ENCODE results near the gene POLR3B.

POLR3B gene

DNA sequence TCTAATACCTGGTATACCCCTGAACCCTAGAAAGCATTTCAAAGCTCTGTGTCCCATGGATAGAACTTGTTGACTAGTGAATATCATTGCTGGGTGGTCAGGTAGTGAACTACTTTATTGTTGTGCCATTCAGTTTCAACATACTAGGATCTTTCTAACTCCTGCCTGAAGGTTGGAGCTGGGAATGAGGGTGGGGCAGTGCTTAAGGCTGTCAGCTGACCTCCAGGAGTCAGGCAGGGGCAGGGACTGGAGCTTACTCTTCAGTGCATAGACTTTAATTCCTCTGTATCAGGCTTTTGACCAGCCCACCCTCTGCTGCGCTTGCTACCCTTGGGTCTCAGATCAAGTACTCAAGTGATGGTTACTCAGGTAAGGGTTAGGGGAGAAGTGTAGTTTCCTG lies 122.7 kb downstream of the POLR3B start:
- no peak for DNase-seq (ENCODE audit: extremely low read depth, low read depth)
- TF ChIP-seq, protein P1, sequence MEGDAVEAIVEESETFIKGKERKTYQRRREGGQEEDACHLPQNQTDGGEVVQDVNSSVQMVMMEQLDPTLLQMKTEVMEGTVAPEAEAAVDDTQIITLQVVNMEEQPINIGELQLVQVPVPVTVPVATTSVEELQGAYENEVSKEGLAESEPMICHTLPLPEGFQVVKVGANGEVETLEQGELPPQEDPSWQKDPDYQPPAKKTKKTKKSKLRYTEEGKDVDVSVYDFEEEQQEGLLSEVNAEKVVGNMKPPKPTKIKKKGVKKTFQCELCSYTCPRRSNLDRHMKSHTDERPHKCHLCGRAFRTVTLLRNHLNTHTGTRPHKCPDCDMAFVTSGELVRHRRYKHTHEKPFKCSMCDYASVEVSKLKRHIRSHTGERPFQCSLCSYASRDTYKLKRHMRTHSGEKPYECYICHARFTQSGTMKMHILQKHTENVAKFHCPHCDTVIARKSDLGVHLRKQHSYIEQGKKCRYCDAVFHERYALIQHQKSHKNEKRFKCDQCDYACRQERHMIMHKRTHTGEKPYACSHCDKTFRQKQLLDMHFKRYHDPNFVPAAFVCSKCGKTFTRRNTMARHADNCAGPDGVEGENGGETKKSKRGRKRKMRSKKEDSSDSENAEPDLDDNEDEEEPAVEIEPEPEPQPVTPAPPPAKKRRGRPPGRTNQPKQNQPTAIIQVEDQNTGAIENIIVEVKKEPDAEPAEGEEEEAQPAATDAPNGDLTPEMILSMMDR (IDR thresholded peaks at IDR 0.05; ENCODE audit: low read depth, low read length, missing control alignments) = no peak
- no peak overlapping the region for H3K4me3 ChIP-seq (replicated peaks; ENCODE audit: low read depth, low read length)

GRCh38 chr12:106481246-106481645 lies 123.7 kb downstream of the POLR3B start:
- no peak for DNase-seq (ENCODE audit: extremely low read depth, low read depth)
- no peak overlapping the region for H3K4me3 ChIP-seq (replicated peaks; ENCODE audit: low read depth, low read length)
- TF ChIP-seq, protein P1 (IDR thresholded peaks at IDR 0.05; ENCODE audit: low read depth, low read length, missing control alignments) = no peak

GRCh38 chr12:106487664-106488063 lies 130.1 kb downstream of the POLR3B start:
- DNase-seq (ENCODE audit: extremely low read depth, low read depth) = no peak
- no peak overlapping the region for H3K4me3 ChIP-seq (replicated peaks; ENCODE audit: low read depth, low read length)
- TF ChIP-seq, protein P1 (IDR thresholded peaks at IDR 0.05; ENCODE audit: low read depth, low read length, missing control alignments) = no peak

- DNase-seq (ENCODE audit: extremely low read depth, low read depth) = no peak
- TF ChIP-seq, protein P1 (IDR thresholded peaks at IDR 0.05; ENCODE audit: low read depth, low read length, missing control alignments) = no peak
- no peak overlapping the region for H3K4me3 ChIP-seq (replicated peaks; ENCODE audit: low read depth, low read length)
Observed at GRCh38 chr12:106488884-106489283, 131.3 kb downstream of the POLR3B start.

- no peak for DNase-seq (ENCODE audit: extremely low read depth, low read depth)
- TF ChIP-seq, protein P1 (IDR thresholded peaks at IDR 0.05; ENCODE audit: low read depth, low read length, missing control alignments) = no peak
- H3K4me3 ChIP-seq (replicated peaks; ENCODE audit: low read depth, low read length) = no peak overlapping the region
Observed at GRCh38 chr12:106490264-106490663, 132.7 kb downstream of the POLR3B start.

- no peak overlapping the region for H3K4me3 ChIP-seq (replicated peaks; ENCODE audit: low read depth, low read length)
- DNase-seq (ENCODE audit: extremely low read depth, low read depth) = no peak
- TF ChIP-seq, protein P1 (IDR thresholded peaks at IDR 0.05; ENCODE audit: low read depth, low read length, missing control alignments) = no peak
Observed at GRCh38 chr12:106492857-106493256, 135.3 kb downstream of the POLR3B start.

DNA sequence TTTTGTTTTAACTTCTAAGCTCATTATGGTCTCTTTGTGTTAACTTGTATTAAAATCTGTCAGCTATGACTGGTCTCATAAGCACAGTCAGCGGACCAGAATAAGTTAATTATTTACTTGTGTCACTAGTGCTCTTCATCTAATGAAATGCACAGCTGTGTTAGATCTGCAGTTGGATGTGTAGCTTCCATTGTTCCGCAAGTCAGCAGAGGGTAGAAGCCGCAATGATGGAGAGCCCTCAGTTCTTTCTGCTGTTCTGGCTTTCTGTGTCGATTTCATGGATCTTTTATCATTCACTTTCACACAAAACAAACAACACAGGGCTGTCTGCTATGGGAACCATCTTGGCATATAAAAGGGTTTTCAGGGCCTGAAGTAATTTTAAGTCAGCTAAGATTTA lies 136.0 kb downstream of the POLR3B start:
- H3K4me3 ChIP-seq (replicated peaks; ENCODE audit: low read depth, low read length) = no peak overlapping the region
- DNase-seq (ENCODE audit: extremely low read depth, low read depth) = no peak
- TF ChIP-seq, protein P1 (IDR thresholded peaks at IDR 0.05; ENCODE audit: low read depth, low read length, missing control alignments) = no peak
